SK-N-SH (cell line): ENCODE measurements around the gene TRIM46. TPM values are rescaled to one million over a fixed set of nuclear protein-coding genes. Genes with fewer than 3 reads are reported as not detected.
"Not testable (repeated sequence)": the region's sequence is repeated elsewhere in the genome, so short reads cannot be mapped to it uniquely, and the experiment has no call there.

ENCODE experiments used
- CTCF ChIA-PET: fragments of 300-600, 350-600 bp; formaldehyde crosslinking; extraction: SDS; loops from one replicate; lab custom pipeline; 2021; lab: Yijun Ruan, JAX
- POLR2A ChIA-PET: fragments of 350-600 bp; sonication (Branson Sonifier 250); formaldehyde crosslinking; extraction: SDS; loops from one replicate; lab custom pipeline; 2020; ENCODE audit warnings: antibody characterized with exemption, inconsistent platforms; lab: Yijun Ruan, JAX
- DNase-seq: peaks from one replicate; pipeline ENCODE4 v3.0.0; 2012
- H2AFZ ChIP-seq: fragments of 200-600 bp; sonication (generic); 2 replicates; pipeline ENCODE4 v1.8.1; 2016; ENCODE audit warnings: antibody characterized with exemption, mild to moderate bottlenecking, low read depth
- H3F3A ChIP-seq: fragments of 200-600 bp; sonication (generic); replicated peaks from 2 replicates; pipeline ENCODE3; 2016; ENCODE audit warnings: antibody characterized with exemption, mild to moderate bottlenecking; ENCODE audit not compliant: insufficient read depth
- H3K27ac ChIP-seq, 2 experiments: fragments of 200-500 bp in 1 of 2; fragments of 200-600 bp in 1 of 2; sonication (Bioruptor generic) in 1 of 2; sonication (generic), shearing (Covaris generic) in 1 of 2; 2 replicates each; pipeline versions ENCODE4 v1.5.1 to v1.6.1; 2014 to 2016; ENCODE audit warnings: low read depth in 2 of 2, inconsistent platforms in 1 of 2, low read length in 1 of 2, mild to moderate bottlenecking in 1 of 2, mixed read lengths in 1 of 2
- H3K27me3 ChIP-seq: fragments of 200-600 bp; sonication (generic), shearing (Covaris generic); 2 replicates; pipeline ENCODE4 v1.6.1; 2016; ENCODE audit warnings: mixed run types; ENCODE audit not compliant: insufficient read depth
- H3K36me3 ChIP-seq, 2 experiments: fragments of 200-500 bp in 1 of 2; fragments of 200-600 bp in 1 of 2; sonication (Bioruptor generic) in 1 of 2; sonication (generic) in 1 of 2; replicated peaks in 1 of 2; 2 replicates each; pipeline versions ENCODE3 to v1.5.1; 2014 to 2016; ENCODE audit warnings: low read length in 1 of 2, mild to moderate bottlenecking in 1 of 2; ENCODE audit not compliant: insufficient read depth in 2 of 2, control insufficient read depth in 1 of 2
- H3K4me1 ChIP-seq, 2 experiments: fragments of 200-500 bp in 1 of 2; fragments of 200-600 bp in 1 of 2; sonication (Bioruptor generic) in 1 of 2; sonication (generic), shearing (Covaris generic) in 1 of 2; 2 replicates each; pipeline versions ENCODE4 v1.5.1 to v1.6.1; 2014 to 2016; ENCODE audit warnings: low read depth in 1 of 2, low read length in 1 of 2, mixed run types in 1 of 2; ENCODE audit not compliant: insufficient read depth in 2 of 2, control insufficient read depth in 1 of 2
- H3K4me2 ChIP-seq: fragments of 200-600 bp; sonication (generic), shearing (Covaris generic); 2 replicates; pipeline ENCODE4 v1.6.1; 2017; ENCODE audit warnings: mixed run types
- H3K4me3 ChIP-seq, 2 experiments: fragments of 200-500 bp in 1 of 2; fragments of 200-600 bp in 1 of 2; sonication (Bioruptor generic) in 1 of 2; sonication (generic), shearing (Covaris generic) in 1 of 2; 2 replicates each; pipeline versions ENCODE4 v1.5.1 to v1.8.1; 2014 to 2016; ENCODE audit warnings: low read depth in 2 of 2, inconsistent platforms in 1 of 2, low read length in 1 of 2, mild to moderate bottlenecking in 1 of 2, mixed read lengths in 1 of 2, moderate library complexity in 1 of 2
- H3K79me2 ChIP-seq: fragments of 200-600 bp; sonication (generic); 2 replicates; pipeline ENCODE4 v1.8.1; 2017; ENCODE audit warnings: mild to moderate bottlenecking; ENCODE audit not compliant: insufficient read depth
- H3K9ac ChIP-seq: fragments of 200-600 bp; sonication (generic); 2 replicates; pipeline ENCODE4 v1.6.1; 2017; ENCODE audit warnings: mixed run types
- H3K9me2 ChIP-seq: fragments of 200-600 bp; sonication (generic); 2 replicates; pipeline ENCODE4 v1.6.1; 2017; ENCODE audit warnings: mixed run types
- H3K9me3 ChIP-seq: fragments of 200-600 bp; sonication (generic); 2 replicates; pipeline ENCODE4 v1.6.1; 2017; ENCODE audit warnings: mixed run types, mild to moderate bottlenecking, moderate library complexity
- H4K20me1 ChIP-seq: fragments of 200-600 bp; sonication (generic); 2 replicates; pipeline ENCODE4 v1.6.1; 2017; ENCODE audit warnings: mild to moderate bottlenecking, mixed run types; ENCODE audit not compliant: insufficient read depth
- FOXJ3 ChIP-seq: sonication (generic); formaldehyde crosslinking; IDR thresholded peaks from 2 replicates; pipeline ENCODE4 v1.5.1; 2020; ENCODE audit warnings: mild to moderate bottlenecking, missing genetic modification reagents
- GATA2 ChIP-seq: sonication (generic); formaldehyde crosslinking; IDR thresholded peaks from 2 replicates; pipeline ENCODE4 v1.5.0; 2020; ENCODE audit warnings: mild to moderate bottlenecking, missing genetic modification reagents
- NFIC ChIP-seq: IDR thresholded peaks from 2 replicates; pipeline ENCODE4 v1.4.0; 2012; ENCODE audit warnings: borderline replicate concordance
- RFX5 ChIP-seq: IDR thresholded peaks from 2 replicates; pipeline ENCODE4 v1.6.1; 2012; ENCODE audit warnings: mild to moderate bottlenecking, improper control_type of control experiment, low read length
- whole genome bisulfite sequencing: methylation state at CpG from one replicate; pipeline ENCODE4 v1.1.6; 2017; ENCODE audit warnings: low lambda C conversion rate; 5-methylcytosine and 5-hydroxymethylcytosine counted together
- polyA plus RNA-seq, 3 experiments: library from polyadenylated mRNA; depleted of rRNA; stranded (reverse); fragments of >200 nt; gene quantifications; 2 replicates each; pipeline ENCODE4 v1.2.3, GENCODE V29; 2012
- TF ChIP-seq, protein P1 (sequence below): fragments of 150-350 bp; IDR thresholded peaks from 2 replicates; pipeline ENCODE4 v1.6.1; 2017; ENCODE audit warnings: antibody characterized with exemption, low read length, low read depth, borderline replicate concordance
- TF ChIP-seq, protein P2 (sequence below): IDR thresholded peaks from 2 replicates; pipeline ENCODE4; 2012

TRIM46 gene
- polyA plus RNA-seq, 1 of the 3 experiments (the other 2 are of a cell fraction), result 12.7 TPM

GRCh38 chr1:155160128-155160527, 13.5 kb upstream of the TRIM46 start (continued):
- TF ChIP-seq, protein P1, sequence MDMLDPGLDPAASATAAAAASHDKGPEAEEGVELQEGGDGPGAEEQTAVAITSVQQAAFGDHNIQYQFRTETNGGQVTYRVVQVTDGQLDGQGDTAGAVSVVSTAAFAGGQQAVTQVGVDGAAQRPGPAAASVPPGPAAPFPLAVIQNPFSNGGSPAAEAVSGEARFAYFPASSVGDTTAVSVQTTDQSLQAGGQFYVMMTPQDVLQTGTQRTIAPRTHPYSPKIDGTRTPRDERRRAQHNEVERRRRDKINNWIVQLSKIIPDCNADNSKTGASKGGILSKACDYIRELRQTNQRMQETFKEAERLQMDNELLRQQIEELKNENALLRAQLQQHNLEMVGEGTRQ, result no peak
- TF ChIP-seq NFIC (no peak), RFX5 (no peak), FOXJ3 (CRISPR knock-in tag) (no peak), GATA2 (no peak)
- TF ChIP-seq, protein P2, sequence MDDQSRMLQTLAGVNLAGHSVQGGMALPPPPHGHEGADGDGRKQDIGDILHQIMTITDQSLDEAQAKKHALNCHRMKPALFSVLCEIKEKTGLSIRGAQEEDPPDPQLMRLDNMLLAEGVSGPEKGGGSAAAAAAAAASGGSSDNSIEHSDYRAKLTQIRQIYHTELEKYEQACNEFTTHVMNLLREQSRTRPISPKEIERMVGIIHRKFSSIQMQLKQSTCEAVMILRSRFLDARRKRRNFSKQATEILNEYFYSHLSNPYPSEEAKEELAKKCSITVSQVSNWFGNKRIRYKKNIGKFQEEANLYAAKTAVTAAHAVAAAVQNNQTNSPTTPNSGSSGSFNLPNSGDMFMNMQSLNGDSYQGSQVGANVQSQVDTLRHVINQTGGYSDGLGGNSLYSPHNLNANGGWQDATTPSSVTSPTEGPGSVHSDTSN, result no peak

DNA sequence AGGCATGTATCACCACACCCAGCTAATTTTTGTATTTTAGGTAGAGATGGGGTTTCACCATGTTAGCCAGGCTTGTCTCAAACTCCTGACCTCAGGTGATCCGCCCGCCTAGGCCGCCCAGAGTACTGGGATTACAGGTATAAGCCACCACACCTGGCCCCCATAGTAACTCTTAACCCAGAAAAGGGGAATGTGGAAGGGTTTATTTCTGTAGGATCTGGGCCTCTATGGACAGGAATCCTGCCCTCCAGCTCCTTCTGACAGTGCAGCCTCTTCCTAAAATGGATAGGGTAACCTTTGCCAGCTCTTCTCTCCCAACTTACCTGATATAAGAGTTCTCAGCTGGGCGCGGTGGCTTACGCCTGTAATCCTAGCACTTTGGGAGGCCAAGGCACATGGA, 11.0 kb upstream of the TRIM46 start:
- H3K79me2 ChIP-seq, H3K4me3 ChIP-seq, H3K9me3 ChIP-seq, POLR2A ChIA-PET, H3K27me3 ChIP-seq, H3K4me2 ChIP-seq, H3K36me3 ChIP-seq, H3K27ac ChIP-seq, H2AFZ ChIP-seq, H4K20me1 ChIP-seq, H3K9ac ChIP-seq, H3K4me1 ChIP-seq, H3K9me2 ChIP-seq, DNase-seq, H3F3A ChIP-seq: not testable (repeated sequence)
- 97% methylated on average over 3 of the region's 6 CpGs for WGBS
- CTCF ChIA-PET, result interaction anchor here (1.2 to 14.8 kb wide), 2 partner anchors 10 to 68 kb away, joined by 5 to 496 read pairs; partner anchors contain the start of gene KRTCAP2

- H3K4me1 ChIP-seq, H3K27ac ChIP-seq, H2AFZ ChIP-seq, H3K9ac ChIP-seq, H3K9me2 ChIP-seq, H3K9me3 ChIP-seq, DNase-seq, H4K20me1 ChIP-seq, H3K4me2 ChIP-seq, H3K36me3 ChIP-seq, H3K27me3 ChIP-seq, H3K4me3 ChIP-seq, H3K79me2 ChIP-seq: not testable (repeated sequence)
- ChIA-PET CTCF (interaction anchor here (1.2 to 14.8 kb wide), 2 partner anchors 69 to 78 kb away, joined by 4 to 496 read pairs; no protein-coding TSS in a partner anchor), POLR2A (interaction anchor here (0.6 kb wide), 1 partner anchor 17 kb away, joined by 3 read pairs; no protein-coding TSS in a partner anchor)
- H3F3A ChIP-seq, result peaks cover 12% of the 10 kb centered on the region
- 97% methylated on average over 4 of the region's 4 CpGs for WGBS
Measured at GRCh38 chr1:155163785-155164184, 9.9 kb upstream of the TRIM46 start.

GRCh38 chr1:155164625-155165024, 9.0 kb upstream of the TRIM46 start:
- H3K9me2 ChIP-seq, H3K27me3 ChIP-seq, DNase-seq, H3K79me2 ChIP-seq, H3K27ac ChIP-seq, H2AFZ ChIP-seq, H4K20me1 ChIP-seq, H3K4me3 ChIP-seq, H3K4me2 ChIP-seq, H3K36me3 ChIP-seq, POLR2A ChIA-PET, H3K9ac ChIP-seq, H3K9me3 ChIP-seq, H3K4me1 ChIP-seq: not testable (repeated sequence)
- CTCF ChIA-PET, result interaction anchor here (0.6 to 14.8 kb wide), 4 partner anchors 8 to 101 kb away, joined by 3 to 496 read pairs (median 4); partner anchors contain the start of genes EFNA4 and KRTCAP2
- 81% methylated on average over 11 of the region's 11 CpGs for WGBS
- peaks cover 21% of the 10 kb centered on the region for H3F3A ChIP-seq
